ENCODE data around the gene PHF21B. TPM values are rescaled to one million over a fixed set of nuclear protein-coding genes. Genes with fewer than 3 reads are reported as not detected.

The PHF21B gene
- total RNA-seq, 1 donor from 2014 or later: 19.0 TPM

- Mint-ChIP-seq H3K36me3 (no peaks in the 10 kb centered on the region), H3K27ac (no peak overlapping the region), H3K27me3 (peaks cover 48% of the 10 kb centered on the region), H3K9me3 (no peaks in the 10 kb centered on the region), H3K4me1 (ENCODE audit: unreplicated experiment) (peaks cover 6% of the 10 kb centered on the region), H3K4me3 (no peak overlapping the region)
- TF ChIP-seq CTCF (conservative IDR thresholded peaks at IDR 0.05): no peak
- no peak for DNase-seq (ENCODE audit: extremely low spot score, unreplicated experiment)
These were observed 4.8 kb upstream of the PHF21B start for GRCh38 chr22:45014654-45015053.

- peaks cover 45% of the 10 kb centered on the region for H3K27me3 Mint-ChIP-seq
- no peaks in the 10 kb centered on the region for H3K36me3 Mint-ChIP-seq
- DNase-seq (ENCODE audit: extremely low spot score, unreplicated experiment): no peak
- no peak for TF ChIP-seq CTCF (conservative IDR thresholded peaks at IDR 0.05)
- peaks cover 6% of the 10 kb centered on the region for H3K4me1 Mint-ChIP-seq (ENCODE audit: unreplicated experiment)
- H3K27ac Mint-ChIP-seq: no peak overlapping the region
- H3K9me3 Mint-ChIP-seq: no peaks in the 10 kb centered on the region
- H3K4me3 Mint-ChIP-seq: no peak overlapping the region
These were observed 3.3 kb upstream of the PHF21B start for GRCh38 chr22:45013138-45013537.

- TF ChIP-seq CTCF (conservative IDR thresholded peaks at IDR 0.05): no peak
- no peak for DNase-seq (ENCODE audit: extremely low spot score, unreplicated experiment)
- H3K36me3 Mint-ChIP-seq: peaks cover under 1% of the 10 kb centered on the region
- H3K27me3 Mint-ChIP-seq: peaks cover 43% of the 10 kb centered on the region
- H3K9me3 Mint-ChIP-seq: no peaks in the 10 kb centered on the region
- H3K4me3 Mint-ChIP-seq: peak overlapping the region; percentile 92
- peak overlapping the region; percentile 61 for H3K27ac Mint-ChIP-seq
- H3K4me1 Mint-ChIP-seq (ENCODE audit: unreplicated experiment): peaks cover 19% of the 10 kb centered on the region
These were observed 711 bp upstream of the PHF21B start for GRCh38 chr22:45010532-45010900.

- peaks cover 32% of the 10 kb centered on the region for H3K4me1 Mint-ChIP-seq (ENCODE audit: unreplicated experiment)
- peak overlapping the region; percentile 84 for H3K4me3 Mint-ChIP-seq
- no peaks in the 10 kb centered on the region for H3K9me3 Mint-ChIP-seq
- DNase-seq (ENCODE audit: extremely low spot score, unreplicated experiment): no peak
- peaks cover 44% of the 10 kb centered on the region for H3K27me3 Mint-ChIP-seq
- peaks cover 4% of the 10 kb centered on the region for H3K36me3 Mint-ChIP-seq
- H3K27ac Mint-ChIP-seq: no peak overlapping the region
- TF ChIP-seq CTCF (conservative IDR thresholded peaks at IDR 0.05): no peak
These were observed 827 bp downstream of the PHF21B start for GRCh38 chr22:45008751-45009605.

GRCh38 chr22:45008186-45008681, 1.6 kb downstream of the PHF21B start:
- Mint-ChIP-seq H3K27me3 (peaks cover 47% of the 10 kb centered on the region), H3K27ac (no peak overlapping the region), H3K36me3 (peaks cover 4% of the 10 kb centered on the region), H3K4me3 (peak overlapping the region; percentile 82), H3K9me3 (no peaks in the 10 kb centered on the region), H3K4me1 (ENCODE audit: unreplicated experiment) (peaks cover 34% of the 10 kb centered on the region)
- TF ChIP-seq CTCF (conservative IDR thresholded peaks at IDR 0.05): no peak
- DNase-seq (ENCODE audit: extremely low spot score, unreplicated experiment): no peak
